GM18870 (cell line): ENCODE measurements around the gene PAF1.
A peak's percentile ranks its signal among the peaks of the same experiment; 100 is the strongest.

Experiments
- ATAC-seq: cut with Tn5 transposase; IDR thresholded peaks from one replicate; pipeline ENCODE4 v1.9.1; 2021; ENCODE audit warnings: moderate library complexity; ENCODE audit not compliant: unreplicated experiment

Gene PAF1

DNA sequence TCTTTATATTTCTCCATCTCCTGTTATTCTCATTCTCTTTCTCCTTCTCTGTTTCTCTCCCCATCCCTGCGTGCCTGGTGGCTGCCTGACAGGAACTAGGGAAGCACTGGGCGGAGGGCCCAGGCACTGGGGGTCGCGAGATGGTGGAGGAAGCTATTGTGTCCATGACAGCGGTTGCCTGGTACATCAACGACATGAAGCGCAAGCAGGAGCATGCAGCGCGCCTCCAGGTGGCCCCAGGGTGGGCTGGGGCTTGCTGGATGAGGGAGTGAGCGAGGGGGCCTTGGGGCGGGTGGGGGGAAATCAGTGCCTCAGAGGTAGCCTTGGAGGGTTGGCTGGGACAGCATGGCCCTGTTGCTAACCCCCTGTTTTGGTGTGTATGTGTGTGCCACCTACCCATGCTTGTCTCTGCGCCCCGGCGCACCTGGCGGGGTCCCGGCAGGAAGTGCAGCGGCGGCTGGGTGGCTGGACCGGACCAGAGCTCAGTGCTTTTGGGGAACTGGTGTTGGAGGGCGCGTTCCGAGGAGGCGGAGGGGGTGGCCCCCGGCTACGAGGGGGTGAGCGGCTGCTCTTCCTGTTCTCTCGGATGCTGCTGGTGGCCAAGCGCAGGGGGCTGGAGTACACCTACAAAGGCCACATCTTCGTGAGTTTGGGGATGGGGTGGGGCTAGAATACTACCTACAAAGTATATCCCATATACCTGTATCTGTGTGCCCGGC is 26.7 kb upstream of the PAF1 start:
- ATAC-seq, result no peak

GRCh38 chr19:39416152-39417120 is 25.5 kb upstream of the PAF1 start:
- no peak for ATAC-seq

DNA sequence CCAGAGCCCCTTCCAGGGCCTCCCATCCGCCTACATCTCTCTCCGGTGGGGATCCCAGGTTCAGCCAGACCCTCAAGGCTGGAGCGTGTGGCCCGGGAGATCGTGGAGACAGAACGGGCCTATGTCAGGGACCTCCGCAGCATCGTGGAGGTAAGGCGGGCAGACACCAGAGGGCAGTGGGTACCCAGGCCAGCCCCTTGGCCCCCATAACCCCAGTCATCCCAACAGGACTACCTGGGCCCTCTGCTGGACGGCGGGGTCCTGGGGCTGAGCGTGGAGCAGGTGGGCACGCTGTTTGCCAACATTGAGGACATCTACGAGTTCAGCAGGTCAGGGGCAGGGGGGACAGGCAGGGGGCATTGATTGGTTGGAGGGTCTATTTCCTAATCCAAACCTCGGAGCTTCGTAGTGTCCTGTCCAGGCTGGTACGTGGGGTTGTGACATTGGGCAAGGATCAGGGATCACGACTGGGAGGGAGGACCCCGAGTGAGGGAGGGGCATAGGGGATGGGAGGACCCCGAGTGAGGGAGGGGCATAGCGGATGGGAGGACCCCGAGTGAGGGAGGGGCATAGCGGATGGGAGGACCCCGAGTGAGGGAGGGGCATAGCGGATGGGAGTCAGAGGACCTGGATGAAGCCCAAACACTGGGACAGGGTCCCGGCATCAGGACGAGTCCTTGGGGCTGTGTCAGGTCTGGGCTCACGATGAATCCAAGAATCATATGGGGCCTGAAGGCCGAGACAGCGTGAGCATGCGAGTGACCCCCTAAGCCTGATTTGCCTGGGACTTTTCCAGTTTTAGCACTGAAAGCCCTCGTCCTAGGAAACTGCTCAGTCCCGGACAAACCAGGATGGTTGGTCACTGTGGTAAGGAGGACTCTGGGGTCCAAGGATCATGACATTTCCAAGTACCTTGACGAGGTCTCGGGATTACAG is 24.5 kb upstream of the PAF1 start:
- no peak for ATAC-seq

GRCh38 chr19:39413911-39414608 is 23.2 kb upstream of the PAF1 start:
- ATAC-seq, result no peak

DNA sequence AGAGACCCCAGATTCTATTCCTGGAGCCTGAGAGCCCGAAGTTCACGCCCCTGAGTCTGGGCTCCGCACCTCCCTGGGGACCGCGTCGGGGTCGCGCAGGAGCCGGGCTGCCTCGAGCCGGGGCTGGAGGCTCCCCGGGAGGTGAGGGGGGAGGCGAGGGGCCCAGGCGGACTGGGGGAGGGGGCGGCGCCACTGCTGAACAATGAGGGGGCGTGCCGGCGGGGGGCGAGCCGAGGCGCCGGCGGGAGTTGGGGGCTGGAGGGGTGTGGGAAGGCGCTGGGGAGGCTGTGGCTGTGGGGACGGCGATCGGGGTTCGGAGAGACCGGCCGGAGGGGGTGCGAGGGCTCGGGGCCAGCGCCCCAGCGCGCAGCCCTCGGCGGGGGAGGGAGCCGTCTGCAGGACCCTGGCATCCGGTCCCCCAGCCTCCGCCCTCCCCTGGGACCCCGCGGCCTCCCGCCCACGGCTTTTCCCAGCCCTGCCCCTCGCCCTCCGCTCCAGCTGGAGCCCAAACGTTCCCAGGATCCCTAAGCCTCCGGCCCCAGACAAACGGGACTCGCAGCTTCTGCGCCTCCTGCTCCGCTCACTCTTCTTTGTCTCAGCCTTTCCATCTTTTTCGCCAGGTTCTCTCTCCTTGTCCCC is 22.5 kb upstream of the PAF1 start:
- ATAC-seq, result no peak

DNA sequence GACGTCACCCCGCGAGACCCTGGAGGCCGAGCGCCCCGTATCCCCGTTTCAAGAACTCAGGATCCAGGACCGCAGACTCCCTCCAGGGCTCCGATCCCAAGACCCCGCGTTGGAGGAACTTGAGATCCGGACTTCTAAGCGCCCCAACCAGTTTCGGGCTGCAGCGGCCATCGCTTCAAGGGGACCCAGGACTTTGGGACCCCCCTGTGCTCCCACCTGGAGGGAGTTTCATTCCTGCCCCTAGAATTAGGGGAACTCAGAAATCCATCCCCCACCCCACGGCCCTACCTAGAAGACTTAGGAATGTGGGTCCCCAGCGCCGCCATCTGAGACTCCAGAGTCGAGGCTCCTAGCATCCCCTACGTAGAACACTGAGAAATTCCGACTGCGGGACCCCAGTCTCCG is 22.0 kb upstream of the PAF1 start:
- ATAC-seq, result no peak

- peak; percentile 62 for ATAC-seq
These were observed 21.4 kb upstream of the PAF1 start, which contains the start of gene PLEKHG2 for GRCh38 chr19:39412100-39412866. Gene PLEKHG2, plus strand, starts transcription at chr19:39412669. Its CDS starts 1,418 bp downstream, at chr19:39414087.

DNA sequence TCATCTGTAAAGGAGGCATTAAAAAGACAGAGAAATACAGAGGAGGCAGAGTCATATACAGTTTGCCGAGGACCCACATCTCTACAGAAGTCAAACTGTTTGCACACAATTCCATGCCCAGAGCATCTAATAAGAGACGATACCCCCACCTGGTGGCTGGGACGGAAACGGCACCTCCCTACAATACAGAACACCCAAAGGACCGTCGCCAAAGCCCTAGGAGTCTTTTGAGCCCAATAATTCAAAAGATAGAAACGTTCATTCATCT is 20.9 kb upstream of the PAF1 start:
- peak; percentile 32 for ATAC-seq

GRCh38 chr19:39411081-39411831 is 20.4 kb upstream of the PAF1 start:
- no peak for ATAC-seq

DNA sequence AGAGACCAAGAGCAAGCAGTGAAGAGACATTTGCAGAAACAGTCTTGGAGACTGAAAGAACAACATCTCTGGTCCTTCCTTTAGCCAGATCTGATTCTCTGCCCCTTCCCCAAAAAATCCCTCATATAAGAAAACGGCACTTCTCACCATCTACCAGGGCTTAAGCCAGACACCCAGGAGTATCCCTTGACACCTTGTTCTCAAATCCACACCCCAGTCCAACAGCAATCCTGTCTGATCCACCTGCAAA is 19.9 kb upstream of the PAF1 start:
- no peak for ATAC-seq

DNA sequence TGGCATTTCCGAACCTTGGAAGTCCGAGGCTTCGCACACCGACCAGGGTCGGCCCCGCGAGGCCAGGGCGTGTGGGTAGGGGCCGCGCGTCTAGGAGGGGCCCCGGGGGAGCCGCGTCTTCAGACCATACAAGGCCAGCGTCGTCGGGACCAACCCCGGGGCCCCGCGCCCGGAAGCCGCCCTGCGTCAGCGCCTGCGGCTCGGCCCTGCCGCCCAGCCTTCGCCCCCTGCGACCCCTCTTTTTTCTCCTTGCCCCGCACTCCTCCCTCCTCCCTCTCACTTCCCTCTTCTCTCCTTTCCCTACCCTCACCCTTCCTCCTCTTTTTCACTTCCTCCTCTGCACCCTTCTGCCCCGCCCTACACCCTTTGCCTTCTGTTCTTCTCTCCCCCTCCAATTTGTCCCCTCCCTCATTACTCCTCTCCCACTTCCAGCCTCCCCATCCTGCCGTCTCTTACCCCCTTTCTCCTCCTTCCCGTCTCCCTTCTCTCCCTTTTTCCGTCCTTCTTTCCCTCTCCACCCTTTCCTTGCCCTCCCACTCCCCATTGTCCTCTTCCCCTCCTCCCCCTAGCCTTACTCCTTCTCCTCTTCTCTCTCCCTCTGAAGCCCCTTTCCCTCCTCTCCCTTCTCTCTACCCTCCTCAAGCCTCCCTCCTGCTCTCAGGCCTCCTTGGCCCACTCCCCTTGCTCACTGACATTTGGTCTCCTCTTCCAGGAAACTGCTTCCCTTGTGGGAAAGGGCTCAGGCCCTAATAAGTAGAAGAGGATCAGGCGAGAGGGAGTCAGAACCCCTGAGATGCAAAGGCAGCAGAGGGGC is 19.3 kb upstream of the PAF1 start:
- no peak for ATAC-seq

DNA sequence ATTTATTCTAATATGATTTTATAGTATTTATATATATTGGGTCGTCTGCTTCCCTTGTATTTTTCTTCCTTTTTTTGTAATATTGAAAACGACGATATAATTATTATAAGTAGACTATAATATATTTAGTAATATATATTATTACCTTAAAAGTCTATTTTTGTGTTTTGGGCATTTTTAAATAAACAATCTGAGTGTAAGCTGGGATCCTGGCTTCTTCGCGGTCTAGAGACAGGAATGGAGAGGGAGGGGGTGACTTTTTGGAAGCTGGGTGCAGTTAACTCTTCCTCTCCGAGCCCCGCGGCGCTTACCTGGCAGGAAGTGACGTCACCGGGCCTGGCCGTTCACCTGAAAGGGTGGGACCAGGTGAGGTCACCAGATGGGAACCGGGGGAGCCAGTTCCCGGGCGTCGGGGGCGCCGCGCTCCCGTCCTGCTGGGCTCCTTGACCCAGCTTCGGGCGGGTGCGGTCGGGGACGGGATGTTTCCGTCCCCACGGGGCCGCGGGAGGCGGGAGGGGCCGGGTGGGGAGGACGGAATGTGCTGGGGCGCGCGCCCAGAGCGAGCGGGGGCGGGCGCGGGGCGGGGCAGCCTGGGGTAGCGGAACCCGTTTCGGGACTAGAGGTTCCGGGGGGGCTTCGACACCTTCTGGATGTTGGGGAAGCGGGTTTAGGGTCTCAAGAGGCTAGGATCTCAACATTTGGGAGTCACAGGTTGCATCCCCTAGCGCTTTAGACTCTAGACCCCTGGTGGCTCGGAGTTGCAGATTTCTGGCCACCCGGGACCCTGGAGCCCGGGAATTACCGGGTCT is 18.5 kb upstream of the PAF1 start:
- no peak for ATAC-seq

- ATAC-seq, result no peak
These were observed 17.7 kb upstream of the PAF1 start for GRCh38 chr19:39408392-39409207.

- ATAC-seq, result no peak
These were observed 16.9 kb upstream of the PAF1 start for GRCh38 chr19:39407660-39408391.

DNA sequence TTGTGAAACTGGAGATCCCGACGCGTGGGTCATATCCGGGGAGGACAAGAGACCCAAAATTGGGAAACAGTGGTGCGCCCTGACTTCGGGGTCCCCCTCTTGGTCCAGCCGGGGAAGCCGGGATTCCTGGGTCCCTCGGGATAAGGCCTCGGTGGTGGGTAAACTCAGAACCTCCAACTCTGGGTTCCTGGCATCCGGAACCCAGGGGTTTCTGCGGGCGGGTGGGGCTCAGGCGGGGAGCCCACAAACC is 16.4 kb upstream of the PAF1 start:
- no peak for ATAC-seq
